Vagina (tissue), 2 donors: ENCODE results near the gene SPEG. TPM values are rescaled to one million over a fixed set of nuclear protein-coding genes. Genes with fewer than 3 reads are reported as not detected.

Experiments
- DNase-seq, 2 donors: peaks; one replicate each; pipeline ENCODE4 v3.0.0-alpha.2; 2017; ENCODE audit errors: extremely low spot score in 2 of 2
- H3K27ac ChIP-seq: fragments of 200-600 bp; sonication (generic); one replicate; pipeline ENCODE4 v1.5.1; 2019
- H3K27me3 ChIP-seq: fragments of 200-600 bp; sonication (generic); one replicate; pipeline ENCODE4 v1.5.1; 2019
- H3K36me3 ChIP-seq, 2 donors: fragments of 200-600 bp; sonication (generic); one replicate each; pipeline ENCODE4 v1.5.1; 2017 to 2019
- H3K4me1 ChIP-seq: fragments of 200-600 bp; sonication (generic); one replicate; pipeline ENCODE4 v1.5.1; 2019
- H3K4me3 ChIP-seq, 2 donors: fragments of 200-600 bp; sonication (generic); 1 replicate in 1 of 2; 2 replicates in 1 of 2; pipeline ENCODE4 v1.5.1; 2016 to 2019
- H3K9me3 ChIP-seq: fragments of 200-600 bp; sonication (generic); one replicate; pipeline ENCODE4 v1.5.1; 2019
- POLR2A ChIP-seq, 2 donors: fragments of 450-650 bp; IDR thresholded peaks; one replicate each; pipeline ENCODE4 v1.6.1; 2017; ENCODE audit warnings: antibody characterized with exemption in 2 of 2, mild to moderate bottlenecking in 2 of 2, moderate library complexity in 2 of 2
- POLR2AphosphoS5 ChIP-seq, 2 donors: sonication (generic); formaldehyde crosslinking; IDR thresholded peaks; one replicate each; pipeline ENCODE4 v1.9.0; 2017; ENCODE audit warnings: antibody characterized with exemption in 2 of 2, mild to moderate bottlenecking in 2 of 2, low read depth in 1 of 2; ENCODE audit not compliant: insufficient read depth in 1 of 2
- intact Hi-C: fragments of 100-400 bp; cut with DNase I; formaldehyde crosslinking; loops from one replicate; pipeline ENCODE4 v1.15.1; 2023
- total RNA-seq: library from RNA; depleted of rRNA; stranded (reverse); fragments of >200 nt; gene quantifications from one replicate; pipeline ENCODE4 v1.2.3, GENCODE V29; 2016
- TF ChIP-seq, protein P1 (sequence below), 3 experiments: fragments of 450-650 bp in 2 of 3; fragments of 200-600 bp in 1 of 3; sonication (generic) in 1 of 3; IDR thresholded peaks; one replicate each; pipeline ENCODE4 v1.5.1; 2017 to 2019; ENCODE audit warnings: antibody characterized with exemption in 3 of 3, mild to moderate bottlenecking in 2 of 3, moderate library complexity in 2 of 3

SPEG gene
- total RNA-seq, 1 donor from 2014 or later = 28.2 TPM

DNA sequence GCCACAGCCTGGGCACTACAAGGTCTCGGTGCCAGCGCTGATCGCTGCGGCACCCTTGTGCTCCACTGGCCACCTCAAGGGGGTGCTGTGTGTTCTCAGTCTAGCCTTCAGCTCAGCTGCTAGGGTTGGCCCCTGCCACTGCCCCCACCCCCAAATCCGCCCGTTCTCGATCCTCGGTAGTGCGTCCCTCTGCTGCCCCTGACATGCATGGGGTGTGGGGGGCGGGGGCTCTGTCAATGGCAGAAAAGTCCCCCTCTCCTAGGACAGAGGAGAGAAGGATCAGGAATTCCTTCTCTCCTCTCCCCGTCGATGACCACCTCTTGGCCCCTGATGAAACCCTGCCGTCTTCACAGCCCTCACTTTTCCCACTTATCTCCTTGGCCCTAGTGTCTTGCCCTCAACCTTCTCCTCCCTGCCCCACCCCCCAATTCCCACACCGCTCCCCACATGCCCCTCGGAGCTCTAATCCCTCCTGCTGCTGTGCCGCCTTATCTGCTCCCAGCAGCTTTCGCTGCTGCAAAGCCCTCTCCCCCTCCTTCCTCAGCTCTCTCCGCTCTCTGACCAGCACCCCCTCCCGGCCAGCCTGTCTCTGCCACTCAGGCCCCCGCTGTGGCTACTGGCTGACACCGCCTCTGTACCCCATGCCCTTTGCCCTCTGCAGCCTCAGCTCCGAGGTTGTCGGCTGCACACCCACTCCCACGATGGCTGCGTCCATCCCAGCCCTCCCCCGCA is 75.3 kb downstream of the SPEG start:
- TF ChIP-seq, protein P1, sequence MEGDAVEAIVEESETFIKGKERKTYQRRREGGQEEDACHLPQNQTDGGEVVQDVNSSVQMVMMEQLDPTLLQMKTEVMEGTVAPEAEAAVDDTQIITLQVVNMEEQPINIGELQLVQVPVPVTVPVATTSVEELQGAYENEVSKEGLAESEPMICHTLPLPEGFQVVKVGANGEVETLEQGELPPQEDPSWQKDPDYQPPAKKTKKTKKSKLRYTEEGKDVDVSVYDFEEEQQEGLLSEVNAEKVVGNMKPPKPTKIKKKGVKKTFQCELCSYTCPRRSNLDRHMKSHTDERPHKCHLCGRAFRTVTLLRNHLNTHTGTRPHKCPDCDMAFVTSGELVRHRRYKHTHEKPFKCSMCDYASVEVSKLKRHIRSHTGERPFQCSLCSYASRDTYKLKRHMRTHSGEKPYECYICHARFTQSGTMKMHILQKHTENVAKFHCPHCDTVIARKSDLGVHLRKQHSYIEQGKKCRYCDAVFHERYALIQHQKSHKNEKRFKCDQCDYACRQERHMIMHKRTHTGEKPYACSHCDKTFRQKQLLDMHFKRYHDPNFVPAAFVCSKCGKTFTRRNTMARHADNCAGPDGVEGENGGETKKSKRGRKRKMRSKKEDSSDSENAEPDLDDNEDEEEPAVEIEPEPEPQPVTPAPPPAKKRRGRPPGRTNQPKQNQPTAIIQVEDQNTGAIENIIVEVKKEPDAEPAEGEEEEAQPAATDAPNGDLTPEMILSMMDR (IDR thresholded peaks at IDR 0.05) = peak in 2 of 3 experiments; percentile 37 to 44
- no peak for TF ChIP-seq POLR2A (IDR thresholded peaks at IDR 0.05)
- peak overlapping the region; percentile 28 to 41 for H3K4me3 ChIP-seq
- peaks cover 0 to 20% of the 10 kb centered on the region in 2 donors for H3K36me3 ChIP-seq
- no peaks in the 10 kb centered on the region for H3K9me3 ChIP-seq
- intact Hi-C loops = no loop called here
- peaks cover 27% of the 10 kb centered on the region for H3K4me1 ChIP-seq
- DNase-seq = no peak
- H3K27me3 ChIP-seq = no peaks in the 10 kb centered on the region
- peak overlapping the region; percentile 24 for H3K27ac ChIP-seq

DNA sequence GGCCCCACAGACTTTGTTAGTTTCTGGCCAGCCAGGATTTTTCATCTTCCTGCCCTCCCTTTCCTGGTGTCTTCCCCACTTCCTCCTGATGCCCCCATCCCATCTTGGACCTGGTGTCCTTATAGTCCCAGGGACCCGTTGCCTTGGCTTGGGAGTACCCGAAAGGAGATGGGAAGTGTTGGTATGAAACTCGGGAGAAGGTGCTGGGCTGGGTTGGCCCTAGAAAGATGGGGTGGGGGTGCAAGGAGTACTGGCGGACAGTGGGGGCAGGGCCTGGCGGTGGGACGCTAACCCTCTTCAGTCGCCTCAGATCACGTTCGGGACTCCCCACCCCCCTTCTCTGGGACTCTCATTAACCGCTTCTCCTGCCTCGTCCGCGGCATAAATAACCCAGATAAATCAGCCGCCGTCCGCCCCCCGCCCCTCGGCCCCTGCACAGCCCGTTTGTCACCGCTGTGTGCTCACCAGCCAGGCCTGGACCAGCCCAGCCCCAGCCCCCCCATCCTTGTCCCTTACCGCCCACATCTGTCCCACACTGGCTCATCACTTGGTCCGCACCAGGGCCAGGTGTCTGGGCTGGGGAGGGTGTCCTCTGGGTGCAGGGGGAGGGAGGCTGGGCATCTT is 76.0 kb downstream of the SPEG start:
- intact Hi-C loops = no loop called here
- Histone ChIP-seq H3K27ac (peak overlapping the region; percentile 24), H3K9me3 (no peaks in the 10 kb centered on the region), H3K36me3 (peaks cover 0 to 16% of the 10 kb centered on the region in 2 donors), H3K27me3 (no peaks in the 10 kb centered on the region), H3K4me1 (peaks cover 27% of the 10 kb centered on the region), H3K4me3 (no peak overlapping the region)
- TF ChIP-seq, protein P1 (IDR thresholded peaks at IDR 0.05) = no peak
- TF ChIP-seq POLR2AphosphoS5 (IDR thresholded peaks at IDR 0.05; ENCODE audit: insufficient read depth in 1 of 2, low read depth in 1 of 2) = no peak
- no peak for DNase-seq

- no peaks in the 10 kb centered on the region for H3K27me3 ChIP-seq
- H3K4me3 ChIP-seq = no peak overlapping the region
- DNase-seq = no peak
- no peaks in the 10 kb centered on the region for H3K9me3 ChIP-seq
- H3K27ac ChIP-seq = no peak overlapping the region
- TF ChIP-seq, protein P1 (IDR thresholded peaks at IDR 0.05) = no peak
- TF ChIP-seq POLR2A (IDR thresholded peaks at IDR 0.05) (no peak), POLR2AphosphoS5 (IDR thresholded peaks at IDR 0.05; ENCODE audit: insufficient read depth in 1 of 2, low read depth in 1 of 2) (no peak)
- peaks cover 27% of the 10 kb centered on the region for H3K4me1 ChIP-seq
- peaks cover 0 to 5% of the 10 kb centered on the region in 2 donors for H3K36me3 ChIP-seq
- intact Hi-C loops = no loop called here
These were observed 77.1 kb downstream of the SPEG start for GRCh38 chr2:219511547-219512325.

DNA sequence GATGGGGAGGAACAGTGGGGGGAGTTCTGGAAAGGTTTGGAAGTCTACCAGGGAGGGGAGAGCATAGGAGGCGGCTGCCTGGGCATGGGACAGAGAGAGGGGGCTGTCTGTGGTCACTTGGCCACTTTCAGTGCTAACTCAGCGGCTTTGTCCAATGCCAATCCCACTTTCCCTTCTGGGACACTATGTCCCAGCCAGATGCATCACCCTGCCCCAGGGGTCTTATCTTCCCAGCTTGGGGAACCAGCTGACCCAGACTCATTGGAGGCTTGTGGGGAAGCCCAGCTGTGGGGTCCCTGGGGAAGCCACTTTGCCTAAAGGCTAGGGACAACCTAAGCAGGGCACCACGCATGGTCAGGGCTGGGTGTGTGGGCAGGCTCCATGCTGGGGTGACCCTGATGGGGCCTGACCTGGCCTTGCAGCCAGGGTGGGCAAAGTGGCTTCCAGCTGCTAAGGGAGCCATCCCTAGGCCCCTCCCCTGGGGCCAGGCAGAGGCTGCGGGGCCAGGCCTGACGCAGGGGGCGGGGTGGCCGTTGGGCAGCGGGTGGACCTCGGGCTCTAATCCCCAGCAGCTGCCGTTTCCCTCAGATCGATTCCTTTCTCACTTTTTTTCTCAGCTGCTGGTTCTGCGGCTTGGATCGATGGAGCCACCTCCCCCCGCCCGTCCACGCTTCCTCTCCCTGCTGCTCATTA is 78.0 kb downstream of the SPEG start:
- peaks cover 32% of the 10 kb centered on the region for H3K4me1 ChIP-seq
- no peaks in the 10 kb centered on the region for H3K9me3 ChIP-seq
- no peak overlapping the region for H3K4me3 ChIP-seq
- H3K27me3 ChIP-seq = no peaks in the 10 kb centered on the region
- no peak overlapping the region for H3K27ac ChIP-seq
- no peak for TF ChIP-seq POLR2AphosphoS5 (IDR thresholded peaks at IDR 0.05; ENCODE audit: insufficient read depth in 1 of 2, low read depth in 1 of 2)
- TF ChIP-seq, protein P1 (IDR thresholded peaks at IDR 0.05) = no peak
- TF ChIP-seq POLR2A (IDR thresholded peaks at IDR 0.05) = no peak
- no peak for DNase-seq
- no peaks in the 10 kb centered on the region for H3K36me3 ChIP-seq
- intact Hi-C loops = no loop called here
